SH-SY5Y (cell line): Measurements from ENCODE around the gene ITPR1.

Experiments
- GATA2 ChIP-seq: IDR thresholded peaks from 2 replicates; pipeline ENCODE4 v1.6.1; 2011; ENCODE audit warnings: mild to moderate bottlenecking, low read depth, low read length
- GATA3 ChIP-seq: IDR thresholded peaks from 2 replicates; pipeline ENCODE4 v1.6.1; 2011; ENCODE audit warnings: low read depth, mild to moderate bottlenecking, low read length, moderate library complexity

The ITPR1 gene

GRCh38 chr3:4831580-4831950 is 338.4 kb downstream of the ITPR1 start:
- no peak for TF ChIP-seq GATA2
- no peak for TF ChIP-seq GATA3

- TF ChIP-seq GATA3 (no peak), GATA2 (no peak)
Observed at GRCh38 chr3:4833471-4833870, 340.3 kb downstream of the ITPR1 start.

GRCh38 chr3:4834403-4834866 is 341.3 kb downstream of the ITPR1 start:
- TF ChIP-seq GATA2 (no peak), GATA3 (no peak)

GRCh38 chr3:4835616-4836043 is 342.5 kb downstream of the ITPR1 start:
- TF ChIP-seq GATA3 (no peak), GATA2 (no peak)

GRCh38 chr3:4836516-4836915 is 343.4 kb downstream of the ITPR1 start:
- TF ChIP-seq GATA3 (no peak), GATA2 (no peak)

GRCh38 chr3:4837374-4837930 is 344.3 kb downstream of the ITPR1 start:
- TF ChIP-seq GATA2 (no peak), GATA3 (no peak)

- no peak for TF ChIP-seq GATA3
- no peak for TF ChIP-seq GATA2
Observed at GRCh38 chr3:4838621-4839022, 345.5 kb downstream of the ITPR1 start.

- TF ChIP-seq GATA3 (no peak), GATA2 (no peak)
Observed at GRCh38 chr3:4839278-4839677, 346.1 kb downstream of the ITPR1 start.

GRCh38 chr3:4841225-4841624 is 348.1 kb downstream of the ITPR1 start:
- TF ChIP-seq GATA2 (no peak), GATA3 (no peak)

- TF ChIP-seq GATA2, result no peak
- no peak for TF ChIP-seq GATA3
Observed at GRCh38 chr3:4841776-4842440, 348.8 kb downstream of the ITPR1 start.

GRCh38 chr3:4843619-4844018 is 350.5 kb downstream of the ITPR1 start:
- no peak for TF ChIP-seq GATA2
- TF ChIP-seq GATA3, result no peak

- TF ChIP-seq GATA3, result no peak
- no peak for TF ChIP-seq GATA2
Observed at GRCh38 chr3:4845882-4846281, 352.7 kb downstream of the ITPR1 start.

- TF ChIP-seq GATA3, result no peak
- no peak for TF ChIP-seq GATA2
Observed at GRCh38 chr3:4846543-4846942, 353.4 kb downstream of the ITPR1 start.

GRCh38 chr3:4848176-4848825 is 355.2 kb downstream of the ITPR1 start:
- TF ChIP-seq GATA2, result no peak
- TF ChIP-seq GATA3, result no peak

- TF ChIP-seq GATA2 (no peak), GATA3 (no peak)
Observed at GRCh38 chr3:4849136-4849535, 356.0 kb downstream of the ITPR1 start.
